NT2/D1 (cell line): Measurements from ENCODE around the gene KCND3.

Experiments
- SUZ12 ChIP-seq: IDR thresholded peaks from 2 replicates; pipeline ENCODE4 v1.6.1; 2011; ENCODE audit not compliant: insufficient read length, insufficient read depth; ENCODE audit errors: extremely low read depth
- YY1 ChIP-seq: IDR thresholded peaks from 2 replicates; pipeline ENCODE4 v1.6.1; 2011; ENCODE audit not compliant: insufficient read length, insufficient read depth
- ZNF274 ChIP-seq: IDR thresholded peaks from 2 replicates; pipeline ENCODE4 v1.6.1; 2011; ENCODE audit warnings: mild to moderate bottlenecking, low read depth, low read length

GRCh38 chr1:111870181-111870580 is 119.3 kb downstream of the KCND3 start:
- TF ChIP-seq ZNF274 = no peak
- no peak for TF ChIP-seq YY1
- TF ChIP-seq SUZ12 = no peak
